GM06990 (cell line): Measurements from ENCODE around the gene DOP1A.

Experiments
- DNase-seq: peaks from one replicate; pipeline ENCODE4 v3.0.0-alpha.2; 2011; ENCODE audit not compliant: insufficient read length; ENCODE audit errors: extremely low read depth
- H3K27me3 ChIP-seq: replicated peaks from 2 replicates; pipeline ENCODE4 v1.6.0; 2011; ENCODE audit warnings: low read length; ENCODE audit not compliant: control insufficient read depth, insufficient read depth
- H3K36me3 ChIP-seq: 2 replicates; pipeline ENCODE4 v1.5.1; 2011; ENCODE audit warnings: low read length; ENCODE audit not compliant: control insufficient read depth, insufficient read depth
- H3K4me3 ChIP-seq: replicated peaks from 2 replicates; pipeline ENCODE4 v1.5.1; 2011; ENCODE audit warnings: low read depth, mild to moderate bottlenecking, control low read depth, low read length
- TF ChIP-seq, protein P1 (sequence below): IDR thresholded peaks from 2 replicates; pipeline ENCODE4 v1.5.1; 2011; ENCODE audit warnings: low read length, control low read depth, mild to moderate bottlenecking, inconsistent platforms; ENCODE audit not compliant: insufficient read depth, poor library complexity, severe bottlenecking

Gene DOP1A

GRCh38 chr6:83198486-83199172, 131.2 kb downstream of the DOP1A start:
- TF ChIP-seq, protein P1, sequence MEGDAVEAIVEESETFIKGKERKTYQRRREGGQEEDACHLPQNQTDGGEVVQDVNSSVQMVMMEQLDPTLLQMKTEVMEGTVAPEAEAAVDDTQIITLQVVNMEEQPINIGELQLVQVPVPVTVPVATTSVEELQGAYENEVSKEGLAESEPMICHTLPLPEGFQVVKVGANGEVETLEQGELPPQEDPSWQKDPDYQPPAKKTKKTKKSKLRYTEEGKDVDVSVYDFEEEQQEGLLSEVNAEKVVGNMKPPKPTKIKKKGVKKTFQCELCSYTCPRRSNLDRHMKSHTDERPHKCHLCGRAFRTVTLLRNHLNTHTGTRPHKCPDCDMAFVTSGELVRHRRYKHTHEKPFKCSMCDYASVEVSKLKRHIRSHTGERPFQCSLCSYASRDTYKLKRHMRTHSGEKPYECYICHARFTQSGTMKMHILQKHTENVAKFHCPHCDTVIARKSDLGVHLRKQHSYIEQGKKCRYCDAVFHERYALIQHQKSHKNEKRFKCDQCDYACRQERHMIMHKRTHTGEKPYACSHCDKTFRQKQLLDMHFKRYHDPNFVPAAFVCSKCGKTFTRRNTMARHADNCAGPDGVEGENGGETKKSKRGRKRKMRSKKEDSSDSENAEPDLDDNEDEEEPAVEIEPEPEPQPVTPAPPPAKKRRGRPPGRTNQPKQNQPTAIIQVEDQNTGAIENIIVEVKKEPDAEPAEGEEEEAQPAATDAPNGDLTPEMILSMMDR: no peak
- no peak overlapping the region for H3K4me3 ChIP-seq
- no peak for DNase-seq

DNA sequence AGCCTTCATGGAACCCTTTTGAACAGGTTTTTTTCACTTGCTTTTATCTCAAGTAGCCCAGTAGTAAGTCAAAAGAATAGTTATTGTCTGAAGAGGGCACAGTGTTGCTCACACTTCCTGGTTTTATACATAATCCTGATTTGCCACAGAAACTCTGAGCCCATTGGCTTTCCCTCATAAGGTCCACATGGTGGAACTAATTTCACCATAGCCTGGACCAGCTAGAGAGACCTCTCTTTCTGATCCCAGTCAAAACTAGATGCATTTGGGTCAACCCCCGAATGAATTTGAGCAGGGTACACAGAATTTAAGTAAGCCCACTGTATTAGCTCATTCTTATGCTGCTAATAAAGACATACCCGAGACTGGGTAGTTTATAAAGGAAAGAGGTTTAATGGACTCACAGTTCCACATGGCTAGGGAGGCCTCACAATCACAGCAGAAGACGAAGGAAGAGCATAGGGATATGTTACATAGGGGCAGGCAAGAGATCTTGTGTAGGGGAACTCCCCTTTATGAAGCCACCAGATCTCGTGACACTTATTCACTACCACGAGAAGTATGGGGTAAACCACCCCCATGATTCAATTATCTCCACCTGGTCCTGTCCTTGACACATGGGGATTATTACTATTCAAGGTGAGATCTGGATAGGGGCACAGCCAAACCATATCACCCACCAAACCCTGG, 131.8 kb downstream of the DOP1A start:
- Histone ChIP-seq H3K4me3 (no peak overlapping the region), H3K27me3 (no peaks in the 10 kb centered on the region), H3K36me3 (no peaks in the 10 kb centered on the region; the same call in 1 of the 2 replicates)
- DNase-seq: no peak
- TF ChIP-seq, protein P1: no peak

More at GRCh38 chr6:83198486-83199172, 131.2 kb downstream of the DOP1A start:
- H3K27me3 ChIP-seq: no peaks in the 10 kb centered on the region
- H3K36me3 ChIP-seq: no peaks in the 10 kb centered on the region; the same call in 1 of the 2 replicates

- H3K36me3 ChIP-seq: no peaks in the 10 kb centered on the region; the same call in 1 of the 2 replicates
- TF ChIP-seq, protein P1: no peak
- H3K27me3 ChIP-seq: no peaks in the 10 kb centered on the region
- H3K4me3 ChIP-seq: no peak overlapping the region
- no peak for DNase-seq
Observed at GRCh38 chr6:83199863-83200225, 132.4 kb downstream of the DOP1A start.

DNA sequence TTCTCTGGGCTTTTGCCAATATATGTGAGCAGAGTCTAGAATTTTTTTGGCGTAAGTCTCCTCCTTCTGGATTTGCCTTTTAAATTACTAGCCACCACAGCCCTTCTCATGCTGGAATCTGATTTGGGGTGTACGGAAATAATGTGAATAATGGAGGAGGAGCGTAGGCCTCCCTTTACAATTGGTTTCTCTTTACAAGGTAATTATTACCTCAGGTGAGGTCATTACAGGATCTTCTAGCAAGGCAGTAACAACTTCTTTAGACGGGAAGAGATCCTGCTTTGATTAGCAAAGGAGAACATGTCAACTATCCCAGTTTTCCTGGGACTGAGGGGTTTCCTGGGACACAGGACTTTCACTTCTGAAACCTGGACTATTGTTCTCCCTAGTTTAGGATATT, 134.6 kb downstream of the DOP1A start:
- TF ChIP-seq, protein P1: no peak
- Histone ChIP-seq H3K36me3 (no peaks in the 10 kb centered on the region), H3K4me3 (no peak overlapping the region), H3K27me3 (no peaks in the 10 kb centered on the region)
- DNase-seq: no peak

- H3K36me3 ChIP-seq: no peaks in the 10 kb centered on the region
- H3K4me3 ChIP-seq: no peak overlapping the region
- DNase-seq: peak; percentile 15
- no peaks in the 10 kb centered on the region for H3K27me3 ChIP-seq
- TF ChIP-seq, protein P1: peak; percentile 85
Observed at GRCh38 chr6:83215131-83216047, 147.9 kb downstream of the DOP1A start.
